IMR-90 (cell line): Measurements from ENCODE around the gene ARL10. TPM values are rescaled to one million over a fixed set of nuclear protein-coding genes. Genes with fewer than 3 reads are reported as not detected.

ENCODE experiments used
- ATAC-seq: fragments of 200-7000 bp; cut with Tn5 transposase; 2 replicates; pipeline ENCODE4 v1.9.1; 2020; ENCODE audit warnings: low read depth, mild to moderate bottlenecking, moderate library complexity
- BruUV-seq: library from RNA; stranded (reverse); fragments of 400-500 nt; replicated peaks from 2 replicates; lab custom pipeline; 2021; lab: Mats Ljungman, UMichigan
- CTCF ChIA-PET: fragments of 300-600 bp; formaldehyde crosslinking; extraction: SDS; loops from one replicate; lab custom pipeline; 2021; ENCODE audit warnings: antibody characterized with exemption; lab: Yijun Ruan, JAX
- POLR2A ChIA-PET: fragments of 300-600 bp; sonication (Branson Sonifier 250); formaldehyde crosslinking; loops from one replicate; lab custom pipeline; 2022; ENCODE audit warnings: antibody characterized with exemption; ENCODE audit not compliant: unreplicated experiment; lab: Charles Lee
- DNase-seq: peaks from one replicate; pipeline ENCODE4 v3.0.0; 2013
- H2AFZ ChIP-seq: replicated peaks from 2 replicates; pipeline ENCODE3; 2013; ENCODE audit warnings: low read length, mild to moderate bottlenecking; ENCODE audit not compliant: poor library complexity
- H2AK5ac ChIP-seq: 2 replicates; pipeline ENCODE4 v1.6.1; 2013; ENCODE audit warnings: low read depth, low read length, inconsistent platforms
- H2AK9ac ChIP-seq: replicated peaks from 2 replicates; pipeline ENCODE3; 2013; ENCODE audit warnings: mild to moderate bottlenecking, low read depth, low read length, moderate library complexity; ENCODE audit not compliant: poor library complexity
- H2BK120ac ChIP-seq: 2 replicates; pipeline ENCODE4 v1.6.1; 2013; ENCODE audit warnings: low read depth, low read length, inconsistent platforms
- H2BK15ac ChIP-seq: 3 replicates; pipeline ENCODE4 v1.6.1; 2013; ENCODE audit warnings: low read depth, low read length, inconsistent platforms
- H2BK20ac ChIP-seq: 2 replicates; pipeline ENCODE4 v1.6.1; 2013; ENCODE audit warnings: low read depth, mild to moderate bottlenecking, inconsistent platforms, low read length, moderate library complexity
- H2BK5ac ChIP-seq: 2 replicates; pipeline ENCODE4 v1.6.1; 2013; ENCODE audit warnings: mild to moderate bottlenecking, low read depth, low read length, inconsistent platforms; ENCODE audit not compliant: poor library complexity, severe bottlenecking
- H3K14ac ChIP-seq: replicated peaks from 2 replicates; pipeline ENCODE4 v1.6.1; 2013; ENCODE audit warnings: low read depth, low read length, inconsistent platforms
- H3K18ac ChIP-seq: 2 replicates; pipeline ENCODE4 v1.6.1; 2013; ENCODE audit warnings: low read depth, low read length, control low read depth
- H3K23ac ChIP-seq: 2 replicates; pipeline ENCODE4 v1.6.1; 2013; ENCODE audit warnings: low read depth, low read length, inconsistent platforms
- H3K27ac ChIP-seq: 2 replicates; pipeline ENCODE4 v1.5.1; 2013; ENCODE audit warnings: mild to moderate bottlenecking, control low read depth, low read length; ENCODE audit not compliant: insufficient read depth
- H3K27me3 ChIP-seq: 2 replicates; pipeline ENCODE4 v1.6.1; 2013; ENCODE audit warnings: low read length; ENCODE audit not compliant: control insufficient read depth, insufficient read depth
- H3K36me3 ChIP-seq: 2 replicates; pipeline ENCODE4 v1.6.1; 2013; ENCODE audit warnings: low read length, mixed read lengths; ENCODE audit not compliant: control insufficient read depth, insufficient read depth
- H3K4ac ChIP-seq: 2 replicates; pipeline ENCODE4 v1.6.1; 2013; ENCODE audit warnings: low read depth, low read length, inconsistent platforms
- H3K4me1 ChIP-seq: 2 replicates; pipeline ENCODE4 v1.6.1; 2013; ENCODE audit warnings: low read length, mixed read lengths; ENCODE audit not compliant: control insufficient read depth, insufficient read depth
- H3K4me2 ChIP-seq: 2 replicates; pipeline ENCODE4 v1.6.1; 2013; ENCODE audit warnings: low read depth, mild to moderate bottlenecking, control low read depth, low read length, moderate library complexity
- H3K4me3 ChIP-seq: 2 replicates; pipeline ENCODE4 v1.5.1; 2013; ENCODE audit warnings: low read depth, mild to moderate bottlenecking, control low read depth, low read length, moderate library complexity; ENCODE audit not compliant: insufficient read depth
- H3K56ac ChIP-seq: 2 replicates; pipeline ENCODE4 v1.6.1; 2013; ENCODE audit warnings: low read length, inconsistent platforms; ENCODE audit not compliant: insufficient read depth; ENCODE audit errors: extremely low read depth
- H3K79me1 ChIP-seq, 2 experiments: 2 replicates each; pipeline ENCODE4 v1.6.1; 2013; ENCODE audit warnings: low read length in 2 of 2, inconsistent platforms in 1 of 2, low read depth in 1 of 2
- H3K9ac ChIP-seq: 2 replicates; pipeline ENCODE4 v1.6.1; 2013; ENCODE audit warnings: low read depth, low read length, control low read depth
- H3K9me1 ChIP-seq: 2 replicates; pipeline ENCODE4 v1.6.1; 2013; ENCODE audit warnings: low read length, inconsistent platforms; ENCODE audit not compliant: insufficient read depth
- H3K9me3 ChIP-seq: 2 replicates; pipeline ENCODE4 v1.6.1; 2013; ENCODE audit warnings: low read length; ENCODE audit not compliant: control insufficient read depth, insufficient read depth
- H4K20me1 ChIP-seq: 2 replicates; pipeline ENCODE4 v1.6.1; 2013; ENCODE audit warnings: low read length, inconsistent platforms; ENCODE audit not compliant: insufficient read depth
- H4K5ac ChIP-seq: 2 replicates; pipeline ENCODE4 v1.6.1; 2013; ENCODE audit warnings: mild to moderate bottlenecking, low read depth, low read length, control low read depth
- H4K8ac ChIP-seq, 2 experiments: 2 replicates each; pipeline ENCODE4 v1.6.1; 2013; ENCODE audit warnings: low read depth in 2 of 2, low read length in 2 of 2, control low read depth in 1 of 2, inconsistent platforms in 1 of 2
- H4K91ac ChIP-seq: 2 replicates; pipeline ENCODE4 v1.6.1; 2013; ENCODE audit warnings: low read depth, low read length, inconsistent platforms; ENCODE audit not compliant: insufficient read depth
- CHD1 ChIP-seq: IDR thresholded peaks from 2 replicates; pipeline ENCODE4 v1.6.1; 2012; ENCODE audit warnings: low read depth, low read length, improper control_type of control experiment
- CTCF ChIP-seq: conservative IDR thresholded peaks from 2 replicates; pipeline ENCODE4 v1.5.1; 2012; ENCODE audit warnings: mild to moderate bottlenecking, low read depth, low read length, improper control_type of control experiment
- MAFK ChIP-seq: IDR thresholded peaks from 2 replicates; pipeline ENCODE4 v1.6.1; 2012; ENCODE audit warnings: low read depth, low read length, improper control_type of control experiment
- MXI1 ChIP-seq: IDR thresholded peaks from 2 replicates; pipeline ENCODE4 v1.6.1; 2012; ENCODE audit warnings: low read depth, mild to moderate bottlenecking, low read length, moderate library complexity, borderline replicate concordance
- RAD21 ChIP-seq: IDR thresholded peaks from 2 replicates; pipeline ENCODE4 v1.6.1; 2012; ENCODE audit warnings: low read length, improper control_type of control experiment
- WGBS, 2 experiments: methylation state at CpG; one replicate each; pipeline versions ENCODE4 v1.1.5 to v1.1.7; 2013; ENCODE audit warnings: missing lambda C conversion rate in 2 of 2; ENCODE audit not compliant: insufficient read length in 1 of 2; ENCODE audit errors: extremely low coverage in 2 of 2; 5-methylcytosine and 5-hydroxymethylcytosine counted together
- dilution Hi-C: fragments of 300-500 bp; cut with HindIII; formaldehyde crosslinking; loops from one replicate; pipeline ENCODE4 v1.14.3; 2018; ENCODE audit warnings: low sequenced_read_pairs; ENCODE audit not compliant: unreplicated experiment
- in situ Hi-C: fragments of 300-500 bp; cut with MboI; formaldehyde crosslinking; loops from 3 replicates; pipeline ENCODE4 v1.14.3; 2019; ENCODE audit warnings: low sequenced_read_pairs, inconsistent platforms, mixed read lengths
- intact Hi-C: fragments of 100-400 bp; cut with micrococcal nuclease; formaldehyde crosslinking; loops from 2 replicates; pipeline ENCODE4 v1.10.0; 2022
- polyA plus RNA-seq, 3 experiments: library from polyadenylated mRNA; depleted of rRNA; stranded (reverse); fragments of >200 nt; gene quantifications; 2 replicates each; pipeline ENCODE4 v1.2.3, GENCODE V29; 2012; ENCODE audit warnings: low replicate concordance in 1 of 3
- total RNA-seq: library from RNA; depleted of rRNA; stranded (reverse); fragments of >200 nt; gene quantifications from 2 replicates; pipeline ENCODE4 v1.2.3, GENCODE V29; 2012
- TF ChIP-seq, protein P1 (sequence below): fragments of 150-350 bp; IDR thresholded peaks from 2 replicates; pipeline ENCODE4 v1.6.1; 2016; ENCODE audit warnings: low read depth, mild to moderate bottlenecking, low read length, moderate library complexity, borderline replicate concordance
- TF ChIP-seq, protein P2 (sequence below): fragments of 150-350 bp; IDR thresholded peaks from 2 replicates; pipeline ENCODE4 v1.6.1; 2017; ENCODE audit warnings: mild to moderate bottlenecking, antibody characterized with exemption, low read length, low read depth

The ARL10 gene
- total and polyA plus RNA-seq, 2 of the 4 experiments (the other 2 are of a cell fraction), result 3.6 to 6.0 TPM

GRCh38 chr5:176406436-176407052 lies 41.3 kb downstream of the ARL10 start:
- H3K4ac ChIP-seq, result no peak overlapping the region
- DNase-seq, result no peak
- no peak overlapping the region for H2BK20ac ChIP-seq
- H2BK15ac ChIP-seq, result no peak overlapping the region
- H4K91ac ChIP-seq, result no peak overlapping the region
- no peaks in the 10 kb centered on the region for H3K4me1 ChIP-seq
- peaks cover 7% of the 10 kb centered on the region for H3K9me1 ChIP-seq
- no peak overlapping the region for H2BK120ac ChIP-seq
- 88% methylated on average over 3 of the region's 9 CpGs; no CpG with 5 or more reads in 1 of the 2 experiments for WGBS, 2 experiments
- peak overlapping the region; percentile 9 for H2AK9ac ChIP-seq
- H3K4me3 ChIP-seq, result no peak overlapping the region
- H2BK5ac ChIP-seq, result no peak overlapping the region
- no peak overlapping the region for H2AK5ac ChIP-seq
- peaks cover 17 to 22% of the 10 kb centered on the region in 2 experiments for H3K79me1 ChIP-seq
- no peak overlapping the region for H4K5ac ChIP-seq
- H3K27me3 ChIP-seq, result no peaks in the 10 kb centered on the region
- intact Hi-C loops (no loop called here), dilution Hi-C loops (no loop called here), in situ Hi-C loops (no loop called here)
- no TSS peak for BruUV-seq
- no peak for ATAC-seq
- H2AFZ ChIP-seq, result no peak overlapping the region
- H3K9me3 ChIP-seq, result no peaks in the 10 kb centered on the region
- H3K4me2 ChIP-seq, result no peak overlapping the region
- H3K36me3 ChIP-seq, result peaks cover 29% of the 10 kb centered on the region
- no peak overlapping the region for H3K14ac ChIP-seq
- H4K20me1 ChIP-seq, result peaks cover 13% of the 10 kb centered on the region
- H3K23ac ChIP-seq, result no peak overlapping the region
- no peak overlapping the region for H3K18ac ChIP-seq
- CTCF ChIA-PET, result no interaction called here
- H3K56ac ChIP-seq, result no peak overlapping the region
- H3K27ac ChIP-seq, result no peak overlapping the region
- no peak overlapping the region for H3K9ac ChIP-seq
- H4K8ac ChIP-seq, result no peak overlapping the region
- POLR2A ChIA-PET, result no interaction called here
- TF ChIP-seq CHD1 (no peak), CTCF (no peak), RAD21 (no peak), MXI1 (no peak), MAFK (no peak)
- TF ChIP-seq, protein P1, sequence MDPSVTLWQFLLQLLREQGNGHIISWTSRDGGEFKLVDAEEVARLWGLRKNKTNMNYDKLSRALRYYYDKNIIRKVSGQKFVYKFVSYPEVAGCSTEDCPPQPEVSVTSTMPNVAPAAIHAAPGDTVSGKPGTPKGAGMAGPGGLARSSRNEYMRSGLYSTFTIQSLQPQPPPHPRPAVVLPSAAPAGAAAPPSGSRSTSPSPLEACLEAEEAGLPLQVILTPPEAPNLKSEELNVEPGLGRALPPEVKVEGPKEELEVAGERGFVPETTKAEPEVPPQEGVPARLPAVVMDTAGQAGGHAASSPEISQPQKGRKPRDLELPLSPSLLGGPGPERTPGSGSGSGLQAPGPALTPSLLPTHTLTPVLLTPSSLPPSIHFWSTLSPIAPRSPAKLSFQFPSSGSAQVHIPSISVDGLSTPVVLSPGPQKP, result no peak
- TF ChIP-seq, protein P2, sequence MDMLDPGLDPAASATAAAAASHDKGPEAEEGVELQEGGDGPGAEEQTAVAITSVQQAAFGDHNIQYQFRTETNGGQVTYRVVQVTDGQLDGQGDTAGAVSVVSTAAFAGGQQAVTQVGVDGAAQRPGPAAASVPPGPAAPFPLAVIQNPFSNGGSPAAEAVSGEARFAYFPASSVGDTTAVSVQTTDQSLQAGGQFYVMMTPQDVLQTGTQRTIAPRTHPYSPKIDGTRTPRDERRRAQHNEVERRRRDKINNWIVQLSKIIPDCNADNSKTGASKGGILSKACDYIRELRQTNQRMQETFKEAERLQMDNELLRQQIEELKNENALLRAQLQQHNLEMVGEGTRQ, result no peak
